ENCODE measurements around the gene RGSL1.

RGSL1 gene

GRCh38 chr1:182495002-182495401, 45.1 kb downstream of the RGSL1 start:
- no peak for TF ChIP-seq CTCF (IDR thresholded peaks at IDR 0.05; ENCODE audit: insufficient read depth, low read length, missing control alignments)
- no peak for DNase-seq (ENCODE audit: low read depth, low spot score)
- no peak overlapping the region for H3K4me3 ChIP-seq (ENCODE audit: low read depth, low read length)
- ChIA-PET CTCF (no interaction called here), POLR2A (no interaction called here)

- TF ChIP-seq CTCF (IDR thresholded peaks at IDR 0.05; ENCODE audit: insufficient read depth, low read length, missing control alignments) = no peak
- ChIA-PET CTCF (no interaction called here), POLR2A (no interaction called here)
- no peak for DNase-seq (ENCODE audit: low read depth, low spot score)
- no peak overlapping the region for H3K4me3 ChIP-seq (ENCODE audit: low read depth, low read length)
These were observed 45.7 kb downstream of the RGSL1 start for GRCh38 chr1:182495693-182496092.

GRCh38 chr1:182507685-182508084, 57.7 kb downstream of the RGSL1 start:
- POLR2A ChIA-PET = no interaction called here
- CTCF ChIA-PET = no interaction called here
- no peak for DNase-seq (ENCODE audit: low read depth, low spot score)

GRCh38 chr1:182515556-182515955, 65.6 kb downstream of the RGSL1 start:
- ChIA-PET CTCF (no interaction called here), POLR2A (no interaction called here)
- no peak for TF ChIP-seq CTCF (IDR thresholded peaks at IDR 0.05; ENCODE audit: insufficient read depth, low read length, missing control alignments)
- DNase-seq (ENCODE audit: low read depth, low spot score) = no peak
- H3K4me3 ChIP-seq (ENCODE audit: low read depth, low read length) = no peak overlapping the region

More at GRCh38 chr1:182507685-182508084, 57.7 kb downstream of the RGSL1 start:
- H3K4me3 ChIP-seq (ENCODE audit: low read depth, low read length) = no peak overlapping the region
- TF ChIP-seq CTCF (IDR thresholded peaks at IDR 0.05; ENCODE audit: insufficient read depth, low read length, missing control alignments) = no peak

- no peak for TF ChIP-seq CTCF (IDR thresholded peaks at IDR 0.05; ENCODE audit: insufficient read depth, low read length, missing control alignments)
- H3K4me3 ChIP-seq (ENCODE audit: low read depth, low read length) = no peak overlapping the region
- ChIA-PET CTCF (no interaction called here), POLR2A (interaction anchor here (0.6 kb wide), 1 partner anchor 96 kb away, joined by 4 read pairs; no protein-coding TSS in a partner anchor)
- DNase-seq (ENCODE audit: low read depth, low spot score) = peak; percentile 0
These were observed 70.8 kb downstream of the RGSL1 start for GRCh38 chr1:182520736-182521135.

- no peak overlapping the region for H3K4me3 ChIP-seq (ENCODE audit: low read depth, low read length)
- DNase-seq (ENCODE audit: low read depth, low spot score) = no peak
- TF ChIP-seq CTCF (IDR thresholded peaks at IDR 0.05; ENCODE audit: insufficient read depth, low read length, missing control alignments) = no peak
- ChIA-PET POLR2A (no interaction called here), CTCF (no interaction called here)
These were observed 75.4 kb downstream of the RGSL1 start for GRCh38 chr1:182525342-182525741.

All from AG04449 (cell line).